Ovary (tissue), 3 donors: ENCODE measurements around the gene GPR141.

Experiments used
- POLR2A ChIP-seq: fragments of 450-650 bp; IDR thresholded peaks from one replicate; pipeline ENCODE4 v1.6.1; 2017; ENCODE audit warnings: antibody characterized with exemption, mild to moderate bottlenecking, moderate library complexity
- TF ChIP-seq, protein P1 (sequence below), 3 donors: fragments of 450-650 bp in 2 of 3; fragments of 200-600 bp in 1 of 3; IDR thresholded peaks; one replicate each; pipeline versions ENCODE4 v1.5.1 to v1.8.0; 2016 to 2022; ENCODE audit warnings: antibody characterized with exemption in 3 of 3, mild to moderate bottlenecking in 1 of 3
- donor health status: DM: no; HTN: no; CAD: no.

DNA sequence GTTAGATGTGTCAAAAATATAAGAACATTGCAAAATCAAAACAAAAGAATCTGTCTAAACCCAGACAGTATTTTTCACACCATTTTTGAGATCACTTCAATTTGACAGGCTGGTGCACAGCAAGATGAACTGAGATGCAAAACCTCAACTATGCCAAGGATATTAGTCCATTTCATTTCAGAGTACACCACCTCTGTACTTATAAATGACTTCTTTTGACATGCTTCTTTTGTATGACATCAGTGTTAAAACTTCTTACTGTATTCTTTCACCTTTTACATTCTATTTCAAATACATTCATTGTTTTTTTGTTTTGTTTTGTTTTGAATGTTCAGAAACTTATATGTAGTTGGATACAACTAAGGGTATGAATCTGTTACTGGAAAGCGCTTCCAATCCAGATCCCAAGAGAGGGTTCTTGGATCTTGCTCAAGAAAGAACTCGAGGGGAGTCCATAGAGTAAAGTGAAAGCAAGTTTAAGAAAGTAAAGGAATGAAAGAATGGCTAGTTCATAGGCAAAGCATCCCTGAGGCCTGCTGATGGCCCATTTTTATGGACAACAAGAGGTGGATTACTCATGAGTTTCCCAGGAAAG is 23.5 kb upstream of the GPR141 start:
- TF ChIP-seq, protein P1, sequence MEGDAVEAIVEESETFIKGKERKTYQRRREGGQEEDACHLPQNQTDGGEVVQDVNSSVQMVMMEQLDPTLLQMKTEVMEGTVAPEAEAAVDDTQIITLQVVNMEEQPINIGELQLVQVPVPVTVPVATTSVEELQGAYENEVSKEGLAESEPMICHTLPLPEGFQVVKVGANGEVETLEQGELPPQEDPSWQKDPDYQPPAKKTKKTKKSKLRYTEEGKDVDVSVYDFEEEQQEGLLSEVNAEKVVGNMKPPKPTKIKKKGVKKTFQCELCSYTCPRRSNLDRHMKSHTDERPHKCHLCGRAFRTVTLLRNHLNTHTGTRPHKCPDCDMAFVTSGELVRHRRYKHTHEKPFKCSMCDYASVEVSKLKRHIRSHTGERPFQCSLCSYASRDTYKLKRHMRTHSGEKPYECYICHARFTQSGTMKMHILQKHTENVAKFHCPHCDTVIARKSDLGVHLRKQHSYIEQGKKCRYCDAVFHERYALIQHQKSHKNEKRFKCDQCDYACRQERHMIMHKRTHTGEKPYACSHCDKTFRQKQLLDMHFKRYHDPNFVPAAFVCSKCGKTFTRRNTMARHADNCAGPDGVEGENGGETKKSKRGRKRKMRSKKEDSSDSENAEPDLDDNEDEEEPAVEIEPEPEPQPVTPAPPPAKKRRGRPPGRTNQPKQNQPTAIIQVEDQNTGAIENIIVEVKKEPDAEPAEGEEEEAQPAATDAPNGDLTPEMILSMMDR (IDR thresholded peaks at IDR 0.05) = no peak
- TF ChIP-seq POLR2A = no peak
